GM12878 (cell line): Measurements from ENCODE around the gene ULK1. TPM values are rescaled to one million over a fixed set of nuclear protein-coding genes. Genes with fewer than 3 reads are reported as not detected.
"Not testable (repeated sequence)": the region's sequence is repeated elsewhere in the genome, so short reads cannot be mapped to it uniquely, and the experiment has no call there.

Experiments used
- ATAC-seq: fragments of 200-7000 bp; cut with Tn5 transposase; 3 replicates; pipeline ENCODE4 v1.9.1; 2020; ENCODE audit warnings: mild to moderate bottlenecking, moderate library complexity
- BruUV-seq: library from RNA; stranded (reverse); fragments of 400-500 nt; replicated peaks from 2 replicates; lab custom pipeline; 2021; lab: Mats Ljungman, UMichigan
- CTCF ChIA-PET: fragments of 300-600 bp; sonication (Branson Sonifier 250); formaldehyde crosslinking; extraction: SDS; loops from one replicate; lab custom pipeline; 2021; ENCODE audit warnings: inconsistent platforms; lab: Yijun Ruan, JAX
- POLR2A ChIA-PET: fragments of 350-600 bp; formaldehyde crosslinking; extraction: SDS; loops from one replicate; lab custom pipeline; 2021; ENCODE audit warnings: inconsistent platforms; lab: Charles Lee
- RAD21 ChIA-PET: fragments of 300-600 bp; sonication (Branson Sonifier 250); formaldehyde crosslinking; loops from one replicate; lab custom pipeline; 2023; ENCODE audit warnings: antibody characterized with exemption; ENCODE audit not compliant: unreplicated experiment; lab: Charles Lee
- SMC1A ChIA-PET: fragments of 300-600 bp; sonication (Branson Sonifier 250); formaldehyde crosslinking; loops from one replicate; lab custom pipeline; 2023; ENCODE audit not compliant: unreplicated experiment, uncharacterized antibody; lab: Charles Lee
- DNase-seq: peaks from one replicate; pipeline ENCODE4 v3.0.0-alpha.2; 2011; ENCODE audit warnings: low read depth, low spot score
- FAIRE-seq: peaks from 3 replicates; lab custom pipeline; 2011; peaks lifted over from hg19 to GRCh38; lab: Jason Lieb, UNC
- H2AFZ ChIP-seq: 2 replicates; pipeline ENCODE4 v1.6.0; 2011; ENCODE audit warnings: low read depth, low read length, control low read depth; ENCODE audit not compliant: control insufficient read depth
- H3K27ac ChIP-seq: 2 replicates; pipeline ENCODE4 v1.5.1; 2011; ENCODE audit warnings: control low read depth; ENCODE audit not compliant: control insufficient read depth, insufficient read depth
- H3K27me3 ChIP-seq, 2 experiments: replicated peaks in 1 of 2; 2 replicates each; pipeline versions ENCODE4 v1.6.0 to v1.6.1; 2011; ENCODE audit warnings: low read length in 1 of 2; ENCODE audit not compliant: control insufficient read depth in 2 of 2, insufficient read depth in 2 of 2
- H3K36me3 ChIP-seq, 2 experiments: 2 replicates each; pipeline ENCODE4 v1.5.1; 2011; ENCODE audit warnings: low read length in 1 of 2; ENCODE audit not compliant: control insufficient read depth in 2 of 2, insufficient read depth in 2 of 2
- H3K4me1 ChIP-seq: 2 replicates; pipeline ENCODE4 v1.6.1; 2011; ENCODE audit warnings: mild to moderate bottlenecking, low read length, moderate library complexity, mixed read lengths; ENCODE audit not compliant: control insufficient read depth, insufficient read depth
- H3K4me2 ChIP-seq: 2 replicates; pipeline ENCODE4 v1.6.0; 2011; ENCODE audit warnings: control low read depth; ENCODE audit not compliant: control insufficient read depth, insufficient read depth
- H3K4me3 ChIP-seq: fragments of 200-600 bp; sonication (generic); 2 replicates; pipeline ENCODE4 v1.5.1; 2016
- H3K79me2 ChIP-seq: 2 replicates; pipeline ENCODE4 v1.6.0; 2011; ENCODE audit warnings: low read length; ENCODE audit not compliant: control insufficient read depth, insufficient read depth
- H3K9ac ChIP-seq: 2 replicates; pipeline ENCODE4 v1.8.0; 2011; ENCODE audit warnings: low read length, control low read depth, mixed read lengths; ENCODE audit not compliant: control insufficient read depth, insufficient read depth
- H3K9me3 ChIP-seq: replicated peaks from 3 replicates; pipeline ENCODE4 v1.5.1; 2011; ENCODE audit warnings: mild to moderate bottlenecking, low read length; ENCODE audit not compliant: control insufficient read depth, insufficient read depth
- H4K20me1 ChIP-seq: 2 replicates; pipeline ENCODE4 v1.6.0; 2011; ENCODE audit not compliant: control insufficient read depth, insufficient read depth
- ASH2L ChIP-seq: fragments of 300-600, 200-600 bp; sonication (generic); IDR thresholded peaks from 2 replicates; pipeline ENCODE4 v1.6.1; 2017; ENCODE audit warnings: low read depth, mild to moderate bottlenecking, borderline replicate concordance
- BHLHE40 ChIP-seq, 2 experiments: fragments of 450-650 bp in 1 of 2; IDR thresholded peaks; 2 replicates each; pipeline ENCODE4 v1.6.1; 2011 to 2017; ENCODE audit warnings: low read depth in 2 of 2, borderline replicate concordance in 1 of 2, improper control_type of control experiment in 1 of 2, low read length in 1 of 2, mild to moderate bottlenecking in 1 of 2
- CREB1 ChIP-seq: IDR thresholded peaks from 2 replicates; pipeline ENCODE4 v1.6.1; 2012; ENCODE audit warnings: low read depth, mild to moderate bottlenecking, inconsistent platforms
- CREM ChIP-seq: IDR thresholded peaks from 2 replicates; pipeline ENCODE4 v1.6.1; 2014; ENCODE audit warnings: antibody characterized with exemption, low read depth
- DPF2 ChIP-seq: fragments of 450-650 bp; IDR thresholded peaks from 2 replicates; pipeline ENCODE4 v1.6.1; 2017; ENCODE audit warnings: mild to moderate bottlenecking
- EGR1 ChIP-seq, 2 experiments: IDR thresholded peaks; 1 replicate in 1 of 2; 2 replicates in 1 of 2; pipeline ENCODE4 v1.6.1; 2011 to 2012; ENCODE audit warnings: low read depth in 2 of 2, low read length in 2 of 2, borderline replicate concordance in 1 of 2, mild to moderate bottlenecking in 1 of 2, moderate library complexity in 1 of 2
- GATAD2B ChIP-seq: fragments of 450-650 bp; conservative IDR thresholded peaks from 2 replicates; pipeline ENCODE4 v1.6.1; 2017; ENCODE audit warnings: low read depth, mild to moderate bottlenecking, moderate library complexity
- IKZF1 ChIP-seq: fragments of 450-650 bp; conservative IDR thresholded peaks from 2 replicates; pipeline ENCODE4 v1.6.1; 2017; ENCODE audit warnings: antibody characterized with exemption, mild to moderate bottlenecking
- MTA3 ChIP-seq: IDR thresholded peaks from 2 replicates; pipeline ENCODE4 v1.6.1; 2012; ENCODE audit warnings: low read length, inconsistent platforms, borderline replicate concordance
- PAX5 ChIP-seq: IDR thresholded peaks from 2 replicates; pipeline ENCODE4 v1.6.1; 2011; ENCODE audit warnings: low read depth, low read length, borderline replicate concordance
- POU2F2 ChIP-seq: IDR thresholded peaks from 3 replicates; pipeline ENCODE4 v1.6.1; 2011; ENCODE audit warnings: low read depth, mild to moderate bottlenecking, low read length, borderline replicate concordance
- REST ChIP-seq: IDR thresholded peaks from 2 replicates; pipeline ENCODE4 v1.6.1; 2012; ENCODE audit warnings: mild to moderate bottlenecking, low read depth, low read length
- TCF12 ChIP-seq: IDR thresholded peaks from 2 replicates; pipeline ENCODE4 v1.6.1; 2011; ENCODE audit warnings: low read depth, mild to moderate bottlenecking, low read length
- WGBS: methylation state at CpG from one replicate; pipeline ENCODE4 v1.1.6; 2016; ENCODE audit warnings: low lambda C conversion rate; ENCODE audit not compliant: insufficient replicate concordance, insufficient coverage; ENCODE audit errors: missing lambda C conversion rate; 5-methylcytosine and 5-hydroxymethylcytosine counted together
- in situ Hi-C: fragments of 300-500 bp; cut with MboI; formaldehyde crosslinking; loops from 9 replicates; pipeline ENCODE4 v1.14.3; 2018; ENCODE audit warnings: mixed read lengths
- intact Hi-C: fragments of 100-400 bp; cut with micrococcal nuclease; formaldehyde crosslinking; loops from one replicate; pipeline ENCODE4 v1.14.2; 2022; ENCODE audit not compliant: unreplicated experiment
- polyA plus RNA-seq, 11 experiments: library from polyadenylated mRNA; depleted of rRNA in 4 of 11; unstranded in 6 of 11; stranded (reverse) in 5 of 11; fragments of >200 nt; fragmentation: Nextera tagmentation in 4 of 11; fragmentation: Illumina TruSeq in 1 of 11; extraction: Ambion mirVana in 4 of 11; extraction: Trizol in 1 of 11; gene quantifications; 1 replicate in 1 of 11; 2 replicates in 10 of 11; pipeline versions ENCODE4 v1.2.1 to v1.2.3, GENCODE V29; 2011 to 2016; ENCODE audit warnings: inconsistent platforms in 2 of 11, missing spikeins in 2 of 11, low read depth in 1 of 11
- total RNA-seq, 4 experiments: library from RNA; depleted of rRNA in 3 of 4; stranded (reverse); fragments of >200 nt in 3 of 4; fragmentation: Illumina TruSeq in 1 of 4; extraction: Trizol in 1 of 4; gene quantifications; 2 replicates each; pipeline versions ENCODE4 v1.2.1 to v1.2.3, GENCODE V29; 2013 to 2021

ULK1 gene
- total and polyA plus RNA-seq, 10 of the 15 experiments (the other 5 are each of a cell fraction or from before 2014, with no cell fraction given) = 0.13 to 14.1 (median 1.5) TPM

DNA sequence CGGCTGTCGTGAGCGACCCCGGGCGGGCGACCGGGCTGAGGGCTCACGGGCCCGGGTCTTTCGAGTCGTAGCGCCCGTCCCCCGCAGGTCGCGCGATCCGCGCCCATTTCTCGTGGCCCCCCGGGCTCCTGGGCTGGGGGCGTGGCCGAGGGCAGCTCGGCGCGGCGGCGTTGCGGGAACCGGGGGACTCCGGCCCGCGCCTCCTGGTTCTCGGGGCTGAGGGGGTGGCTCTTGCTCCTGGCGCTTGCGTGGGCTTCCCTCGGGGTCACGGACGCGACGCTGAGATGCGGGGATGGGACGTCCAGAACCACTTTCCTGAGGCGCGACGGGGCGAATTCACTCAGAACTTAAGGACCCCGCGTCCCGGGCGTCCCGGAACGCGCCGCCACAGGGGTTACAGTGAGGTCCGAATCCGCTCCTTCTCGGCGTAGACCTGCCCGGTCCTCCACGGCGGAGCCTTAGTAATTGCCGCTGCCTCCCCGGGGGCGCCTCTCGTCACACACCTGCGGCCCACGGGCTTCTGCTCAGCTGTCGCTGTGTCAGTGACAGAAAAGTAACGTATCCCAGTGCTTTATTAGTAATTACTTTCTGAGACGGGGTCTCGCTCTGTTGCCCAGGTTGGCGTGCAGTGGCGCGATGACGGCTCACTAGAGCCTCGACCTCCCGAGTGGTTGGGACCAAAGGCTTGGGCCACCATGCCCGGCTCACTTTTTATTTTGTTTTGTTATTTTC lies 55.9 kb downstream of the ULK1 start:
- peak overlapping the region; percentile 36; the same call in 1 of the 2 replicates for H3K4me2 ChIP-seq
- DNase-seq (no peak), FAIRE-seq (no peak), ATAC-seq (peak; percentile 45)
- ChIA-PET RAD21 (no interaction called here), SMC1A (no interaction called here), POLR2A (interaction anchor here (1.0 kb wide), 1 partner anchor 20 kb away, joined by 3 read pairs; no protein-coding TSS in a partner anchor), CTCF (interaction anchor here (0.9 to 1.0 kb wide), 3 partner anchors 112 to 114 kb away, joined by 3 to 4 read pairs (median 4); no protein-coding TSS in a partner anchor)
- in situ Hi-C loops (no loop called here), intact Hi-C loops (loop anchor here (10.0 kb wide), 1 partner anchor 176 kb away; no protein-coding TSS in a partner anchor)
- no peak for TF ChIP-seq REST
- 0 out of 2 replicates have a peak, but pooled peaks have one; percentile 39 for TF ChIP-seq ASH2L
- TF ChIP-seq GATAD2B = 0 out of 2 replicates have a peak, but pooled peaks have one; percentile 33
- peak; percentile 72; the same call in 1 of the 2 replicates for TF ChIP-seq CREB1
- TF ChIP-seq EGR1 (IDR thresholded peaks at IDR 0.05; ENCODE audit: borderline replicate concordance in 1 of 2, low read depth in 2 of 2, low read length in 2 of 2) = peak in 1 of 2 experiments; percentile 12; a peak in 1 of 3 replicates
- no peak for TF ChIP-seq MTA3
- peak; percentile 65 for TF ChIP-seq PAX5
- TF ChIP-seq IKZF1 = peak; percentile 50
- TF ChIP-seq BHLHE40 (IDR thresholded peaks at IDR 0.05; ENCODE audit: borderline replicate concordance in 1 of 2, low read depth in 2 of 2, low read length in 1 of 2) = no peak
- TF ChIP-seq DPF2 = peak; percentile 54; the same call in 1 of the 2 replicates
- 0 out of 3 replicates have a peak, but pooled peaks have one; percentile 13 for TF ChIP-seq POU2F2
- 0 out of 2 replicates have a peak, but pooled peaks have one; percentile 18 for TF ChIP-seq TCF12
- TF ChIP-seq CREM = peak; percentile 65; the same call in 1 of the 2 replicates
- peaks cover 40% of the 10 kb centered on the region for H3K79me2 ChIP-seq
- H3K36me3 ChIP-seq = no peaks in the 10 kb centered on the region
- H3K9me3 ChIP-seq = no peaks in the 10 kb centered on the region
- under 1% methylated on average over 63 of the region's 79 CpGs for WGBS
- TSS peak; percentile 65 for BruUV-seq
- H2AFZ ChIP-seq = peak overlapping the region; percentile 72
- peak overlapping the region; percentile 87 for H3K9ac ChIP-seq
- H4K20me1 ChIP-seq = no peaks in the 10 kb centered on the region
- H3K4me3 ChIP-seq = peak overlapping the region; percentile 91
- H3K27ac ChIP-seq = peak overlapping the region; percentile 75
- H3K27me3 ChIP-seq = no peaks in the 10 kb centered on the region
- H3K4me1 ChIP-seq = peaks cover 3% of the 10 kb centered on the region; the same call in 1 of the 2 replicates

DNA sequence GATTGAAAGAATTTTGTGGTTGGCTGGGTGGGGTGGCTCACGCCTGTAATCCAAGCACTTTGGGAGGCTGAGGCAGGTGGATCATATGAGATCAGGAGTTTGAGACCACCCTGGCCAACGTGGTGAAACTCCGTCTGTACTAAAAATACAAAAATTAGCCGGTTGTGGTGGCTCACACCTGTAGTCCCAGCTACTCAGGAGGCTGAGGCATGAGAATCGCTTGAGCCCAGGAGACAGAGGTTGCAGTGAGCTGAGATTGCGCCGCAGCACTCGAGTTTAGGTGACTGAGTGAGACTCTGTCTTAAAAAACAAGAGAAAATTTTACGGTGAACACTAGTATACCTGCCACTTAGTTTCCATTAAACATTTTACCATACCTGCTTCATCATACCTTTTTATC lies 59.4 kb downstream of the ULK1 start:
- H3K27me3 ChIP-seq, H3K9me3 ChIP-seq, RAD21 ChIA-PET, H3K4me3 ChIP-seq, H3K4me2 ChIP-seq, H3K9ac ChIP-seq, FAIRE-seq, H2AFZ ChIP-seq, ATAC-seq, H4K20me1 ChIP-seq, BruUV-seq, H3K4me1 ChIP-seq, DNase-seq, H3K27ac ChIP-seq, H3K36me3 ChIP-seq, in situ Hi-C loops: not testable (repeated sequence)
- WGBS = 92% methylated on average over 9 of the region's 9 CpGs
- ChIA-PET CTCF (interaction anchor here (1.1 to 1.4 kb wide), 2 partner anchors 9 to 184 kb away, joined by 3 to 4 read pairs; no protein-coding TSS in a partner anchor), POLR2A (interaction anchor here (0.7 kb wide), 1 partner anchor 208 kb away, joined by 9 read pairs; no protein-coding TSS in a partner anchor), SMC1A (interaction anchor here (2.5 kb wide), 1 partner anchor 9 kb away, joined by 7 read pairs; no protein-coding TSS in a partner anchor)
- intact Hi-C loops = loop anchor here (10.0 kb wide), 1 partner anchor 179 kb away; no protein-coding TSS in a partner anchor
- peaks cover 65% of the 10 kb centered on the region for H3K79me2 ChIP-seq
